ENCODE results near the gene PELO. TPM values are rescaled to one million over a fixed set of nuclear protein-coding genes. Genes with fewer than 3 reads are reported as not detected.

Gene PELO
- total and polyA plus RNA-seq, 2 donors, result 38.0 to 58.7 TPM

DNA sequence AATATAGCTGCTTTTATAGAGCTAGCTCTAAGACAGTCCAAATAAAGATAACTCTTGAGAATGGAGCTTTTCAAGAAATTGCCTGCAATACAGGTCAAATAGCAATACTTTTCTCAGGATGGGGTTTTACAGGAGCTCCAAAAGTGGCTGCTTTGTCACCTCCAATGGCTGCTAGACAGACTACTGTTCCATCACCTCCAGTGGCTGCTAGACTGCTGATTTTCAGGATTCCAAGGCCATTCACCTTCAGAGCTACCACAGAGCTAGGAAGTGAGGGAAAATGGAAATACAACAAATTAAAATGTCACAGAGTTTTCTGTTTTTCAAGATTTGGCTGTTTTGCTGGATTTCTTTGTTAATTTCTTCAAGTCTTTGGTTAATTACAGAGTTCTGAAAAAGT lies 8.5 kb upstream of the PELO start:
- DNase-seq (ENCODE audit: extremely low spot score), result no peak
- no peak overlapping the region for H3K27ac ChIP-seq (ENCODE audit: low read depth)
- no peaks in the 10 kb centered on the region for H3K36me3 ChIP-seq (ENCODE audit: insufficient read depth)
- no peak overlapping the region for H3K4me3 ChIP-seq (ENCODE audit: low read depth, low read length)
- H3K4me1 ChIP-seq (ENCODE audit: insufficient read depth), result no peaks in the 10 kb centered on the region

DNA sequence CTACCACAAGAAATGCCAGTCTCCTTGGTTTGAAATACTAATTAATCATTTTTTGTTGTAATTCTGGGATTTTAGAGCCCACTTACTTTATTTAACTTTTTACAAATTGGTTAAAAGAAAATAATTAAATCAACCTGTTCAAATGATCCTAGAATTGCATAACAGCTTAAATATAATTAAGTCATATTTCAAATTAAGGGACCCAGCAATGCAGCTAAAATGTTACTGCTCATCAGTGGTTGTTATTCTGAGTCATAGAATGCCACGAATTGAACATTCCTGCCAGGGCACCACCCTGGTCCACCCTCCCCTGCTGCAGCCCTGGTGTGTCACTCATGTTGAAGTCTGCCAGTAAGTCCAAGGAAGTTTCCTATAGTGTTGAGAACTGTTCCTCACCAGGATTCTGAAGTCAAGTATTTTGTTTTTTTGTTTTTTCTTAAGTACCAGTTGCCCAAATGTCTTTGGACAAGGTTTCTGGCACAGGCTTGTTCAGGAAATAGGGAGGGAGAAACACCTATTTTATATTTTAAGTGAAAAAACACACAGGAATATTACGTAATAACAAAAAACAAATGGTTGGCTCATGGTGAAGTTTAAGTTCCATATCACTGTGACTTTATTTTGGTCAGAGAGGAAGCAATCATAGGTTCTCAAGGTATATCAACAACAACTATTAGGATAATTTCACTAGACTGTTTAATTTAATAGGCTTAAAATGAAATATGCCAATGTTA lies 4.3 kb upstream of the PELO start:
- no peak for DNase-seq (ENCODE audit: extremely low spot score)
- H3K27ac ChIP-seq (ENCODE audit: low read depth), result no peak overlapping the region
- no peak overlapping the region for H3K4me3 ChIP-seq (ENCODE audit: low read depth, low read length)
- no peaks in the 10 kb centered on the region for H3K36me3 ChIP-seq (ENCODE audit: insufficient read depth)
- 78% methylated on average over 2 of the region's 2 CpGs for WGBS
- H3K4me1 ChIP-seq (ENCODE audit: insufficient read depth), result peaks cover 1% of the 10 kb centered on the region

DNA sequence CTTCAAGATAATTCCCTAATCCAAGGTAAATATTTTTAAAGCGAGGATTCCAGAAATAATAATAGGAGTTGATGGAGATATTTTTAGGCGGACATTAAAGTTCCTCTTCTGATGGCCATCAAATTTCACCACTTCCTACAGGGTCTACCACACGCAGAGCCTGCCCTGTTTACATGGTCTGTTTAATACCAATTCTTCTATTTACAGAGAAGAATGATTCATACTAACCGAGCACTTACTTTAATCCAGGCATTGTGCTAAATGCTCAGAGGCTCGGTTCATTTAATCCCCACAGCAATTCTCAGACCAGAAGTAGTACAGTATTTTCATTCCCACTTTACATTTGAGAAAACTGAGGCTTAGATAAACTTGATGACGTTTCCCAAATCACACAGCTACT lies 3.0 kb upstream of the PELO start:
- Histone ChIP-seq H3K4me3 (ENCODE audit: low read depth, low read length) (no peak overlapping the region), H3K36me3 (ENCODE audit: insufficient read depth) (no peaks in the 10 kb centered on the region), H3K4me1 (ENCODE audit: insufficient read depth) (peaks cover 1% of the 10 kb centered on the region), H3K27ac (ENCODE audit: low read depth) (no peak overlapping the region)
- no peak for DNase-seq (ENCODE audit: extremely low spot score)
- WGBS, result 31% methylated on average over 6 of the region's 6 CpGs

DNA sequence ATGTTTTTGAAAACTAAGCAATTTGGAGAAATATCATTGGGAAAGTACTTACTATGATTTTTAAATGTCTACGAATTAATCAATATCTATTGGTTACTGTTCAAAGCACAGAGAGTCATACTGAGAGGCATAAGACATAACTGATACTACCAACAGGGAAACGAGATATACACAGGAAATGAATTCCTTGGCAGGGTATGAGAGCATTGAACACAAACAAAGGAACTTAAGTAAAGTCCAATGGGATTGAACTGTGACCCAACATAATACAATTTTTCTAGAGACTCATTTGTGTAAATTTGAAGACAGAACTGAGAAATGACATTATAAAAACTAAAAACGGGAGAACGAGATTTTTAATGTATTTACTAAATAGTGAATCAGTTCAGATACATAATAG lies 1.3 kb upstream of the PELO start:
- no peaks in the 10 kb centered on the region for H3K36me3 ChIP-seq (ENCODE audit: insufficient read depth)
- DNase-seq (ENCODE audit: extremely low spot score), result no peak
- no peak overlapping the region for H3K4me3 ChIP-seq (ENCODE audit: low read depth, low read length)
- peaks cover 1% of the 10 kb centered on the region for H3K4me1 ChIP-seq (ENCODE audit: insufficient read depth)
- 36% methylated on average over 4 of the region's 4 CpGs for WGBS
- no peak overlapping the region for H3K27ac ChIP-seq (ENCODE audit: low read depth)

DNA sequence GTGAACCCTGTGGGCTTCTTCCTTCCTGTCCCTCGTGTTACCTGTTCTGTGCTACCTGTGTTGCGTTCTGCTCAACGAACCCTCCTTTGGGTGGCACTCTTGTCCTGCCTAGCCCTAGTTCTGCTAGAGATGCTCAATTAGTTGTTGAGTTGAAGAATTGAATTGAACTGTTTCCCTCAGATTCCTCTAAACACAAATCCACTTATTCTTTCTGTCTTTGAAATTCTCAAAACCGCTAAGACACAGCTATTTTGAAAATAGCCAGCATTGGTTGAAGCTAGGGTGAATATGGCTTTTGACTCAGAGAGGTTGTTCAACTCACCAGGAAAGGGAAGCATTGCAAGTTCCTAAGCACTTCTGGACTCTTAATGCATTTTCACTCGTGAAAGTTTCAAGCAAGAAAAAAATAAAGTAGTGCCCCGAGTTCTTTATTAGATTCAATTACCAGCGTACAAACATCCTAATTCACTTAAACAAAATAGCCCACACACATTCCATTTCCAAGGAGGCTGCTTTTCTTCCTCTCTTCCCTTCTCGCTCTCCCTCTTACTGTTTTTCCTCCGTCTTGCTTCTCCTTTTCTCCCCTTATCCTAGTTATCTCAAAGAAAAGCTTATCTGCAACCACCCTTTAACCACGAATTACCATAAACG lies 642 bp upstream of the PELO start:
- Histone ChIP-seq H3K4me3 (ENCODE audit: low read depth, low read length) (peak overlapping the region; percentile 63), H3K4me1 (ENCODE audit: insufficient read depth) (peaks cover 1% of the 10 kb centered on the region), H3K36me3 (ENCODE audit: insufficient read depth) (no peaks in the 10 kb centered on the region), H3K27ac (ENCODE audit: low read depth) (peak overlapping the region; percentile 86)
- 4% methylated on average over 11 of the region's 11 CpGs for WGBS
- DNase-seq (ENCODE audit: extremely low spot score), result no peak

DNA sequence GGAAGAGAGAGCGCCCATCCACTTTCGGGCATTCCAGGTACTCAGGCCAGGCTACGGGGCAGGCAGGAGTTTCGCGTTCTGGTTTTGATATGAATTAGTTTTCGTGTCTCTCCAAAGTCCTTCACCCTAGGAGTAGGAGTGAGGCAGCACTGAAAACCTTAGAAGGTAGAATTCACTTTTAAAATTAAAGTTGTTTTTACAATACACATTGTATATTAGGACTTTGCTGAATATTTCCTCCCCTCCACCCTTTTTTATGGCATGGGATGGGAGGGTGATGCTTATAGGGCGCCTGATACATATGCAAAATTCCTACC lies 747 bp downstream of the PELO start:
- Histone ChIP-seq H3K4me3 (ENCODE audit: low read depth, low read length) (peak overlapping the region; percentile 63), H3K27ac (ENCODE audit: low read depth) (peak overlapping the region; percentile 86), H3K4me1 (ENCODE audit: insufficient read depth) (peaks cover 1% of the 10 kb centered on the region), H3K36me3 (ENCODE audit: insufficient read depth) (peaks cover 1% of the 10 kb centered on the region)
- no peak for DNase-seq (ENCODE audit: extremely low spot score)
- WGBS, result 6% methylated on average over 7 of the region's 7 CpGs

DNA sequence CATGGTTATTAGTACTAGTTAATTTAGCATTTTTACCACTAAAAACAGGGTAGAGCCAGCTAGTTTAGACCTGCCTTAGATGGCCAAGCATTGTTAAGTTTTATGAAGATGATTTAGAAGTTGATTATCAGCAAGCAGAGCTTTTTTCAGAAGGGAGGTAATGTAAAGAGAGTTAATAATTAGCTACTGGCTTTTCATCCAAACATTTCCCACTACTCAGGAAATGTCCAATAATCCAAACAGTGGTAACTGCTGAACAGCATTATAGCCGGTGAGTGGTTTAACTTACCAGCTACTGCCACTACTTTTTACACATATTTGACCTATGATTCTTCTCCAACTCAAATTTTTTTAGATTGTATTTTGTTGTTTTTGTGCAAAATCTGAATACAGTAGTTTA lies 1.7 kb downstream of the PELO start:
- H3K4me1 ChIP-seq (ENCODE audit: insufficient read depth), result peaks cover 1% of the 10 kb centered on the region
- no peak for DNase-seq (ENCODE audit: extremely low spot score)
- H3K36me3 ChIP-seq (ENCODE audit: insufficient read depth), result peaks cover 1% of the 10 kb centered on the region
- WGBS, result 17% methylated on average over 1 of the region's 1 CpG
- peak overlapping the region; percentile 63 for H3K4me3 ChIP-seq (ENCODE audit: low read depth, low read length)
- H3K27ac ChIP-seq (ENCODE audit: low read depth), result no peak overlapping the region

DNA sequence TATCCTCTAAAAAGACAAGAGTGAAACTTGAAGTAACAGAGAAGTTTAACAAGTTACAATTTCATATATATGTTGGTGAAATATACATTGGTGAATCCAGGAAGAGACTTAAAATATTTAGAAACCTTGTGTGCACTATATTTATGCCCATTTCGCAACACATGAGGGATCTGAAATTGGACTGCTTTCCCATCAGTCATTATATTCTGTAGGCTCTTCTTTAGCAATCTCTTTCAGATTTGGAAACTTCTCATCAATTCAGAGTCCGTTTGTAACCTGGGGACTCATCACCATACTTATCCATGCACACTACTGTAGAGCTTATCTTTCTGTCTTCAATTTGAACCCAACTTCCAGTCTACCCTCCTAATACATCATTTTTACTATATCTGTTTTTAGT lies 2.1 kb downstream of the PELO start:
- no peak for DNase-seq (ENCODE audit: extremely low spot score)
- H3K36me3 ChIP-seq (ENCODE audit: insufficient read depth), result peaks cover 1% of the 10 kb centered on the region
- peaks cover 1% of the 10 kb centered on the region for H3K4me1 ChIP-seq (ENCODE audit: insufficient read depth)
- peak overlapping the region; percentile 29 for H3K4me3 ChIP-seq (ENCODE audit: low read depth, low read length)
- no peak overlapping the region for H3K27ac ChIP-seq (ENCODE audit: low read depth)
- WGBS, result 37% methylated on average over 2 of the region's 2 CpGs

DNA sequence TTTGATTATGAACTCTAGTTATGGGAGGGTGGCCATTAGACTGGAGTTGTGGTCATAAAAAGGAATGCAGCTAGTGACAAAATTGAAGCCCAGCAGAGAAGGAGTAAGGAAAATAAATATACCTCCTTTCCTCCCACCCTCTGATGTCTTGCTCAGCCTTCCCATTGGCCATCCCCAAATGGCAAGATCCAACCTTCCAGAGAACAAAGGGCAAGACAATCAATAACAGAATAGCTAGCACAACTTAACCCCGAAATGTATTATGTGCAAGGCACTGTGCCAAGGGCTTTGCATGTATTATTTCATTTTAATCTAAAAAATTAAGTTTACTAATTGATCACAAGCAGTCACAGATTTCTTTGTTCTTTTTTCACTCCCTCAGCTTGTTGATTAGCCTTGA lies 3.6 kb downstream of the PELO start:
- no peak overlapping the region for H3K4me3 ChIP-seq (ENCODE audit: low read depth, low read length)
- 77% methylated on average over 1 of the region's 1 CpG for WGBS
- peaks cover 1% of the 10 kb centered on the region for H3K4me1 ChIP-seq (ENCODE audit: insufficient read depth)
- H3K36me3 ChIP-seq (ENCODE audit: insufficient read depth), result peaks cover 1% of the 10 kb centered on the region
- no peak for DNase-seq (ENCODE audit: extremely low spot score)
- H3K27ac ChIP-seq (ENCODE audit: low read depth), result no peak overlapping the region

DNA sequence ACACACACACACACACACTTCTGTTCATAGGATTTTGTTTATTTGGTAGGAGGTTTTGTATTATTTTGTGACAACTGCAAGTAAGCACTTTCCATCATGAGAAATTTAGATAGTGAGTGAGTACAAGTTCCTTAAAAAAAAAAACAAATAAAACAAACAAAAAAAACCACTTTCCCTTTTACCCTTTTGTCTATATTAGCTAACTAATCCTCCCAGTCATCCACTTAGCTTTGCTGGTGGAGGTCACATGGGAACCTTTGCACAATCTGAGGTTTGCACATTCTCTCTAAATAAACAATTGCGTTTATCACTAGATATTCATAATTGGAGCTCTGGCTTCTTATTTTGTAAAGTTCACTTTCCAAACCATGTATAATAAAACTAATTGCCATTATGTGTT lies 6.8 kb downstream of the PELO start:
- Histone ChIP-seq H3K4me1 (ENCODE audit: insufficient read depth) (no peaks in the 10 kb centered on the region), H3K4me3 (ENCODE audit: low read depth, low read length) (no peak overlapping the region), H3K36me3 (ENCODE audit: insufficient read depth) (peaks cover 1% of the 10 kb centered on the region), H3K27ac (ENCODE audit: low read depth) (no peak overlapping the region)
- 39% methylated on average over 1 of the region's 1 CpG for WGBS
- DNase-seq (ENCODE audit: extremely low spot score), result no peak

DNA sequence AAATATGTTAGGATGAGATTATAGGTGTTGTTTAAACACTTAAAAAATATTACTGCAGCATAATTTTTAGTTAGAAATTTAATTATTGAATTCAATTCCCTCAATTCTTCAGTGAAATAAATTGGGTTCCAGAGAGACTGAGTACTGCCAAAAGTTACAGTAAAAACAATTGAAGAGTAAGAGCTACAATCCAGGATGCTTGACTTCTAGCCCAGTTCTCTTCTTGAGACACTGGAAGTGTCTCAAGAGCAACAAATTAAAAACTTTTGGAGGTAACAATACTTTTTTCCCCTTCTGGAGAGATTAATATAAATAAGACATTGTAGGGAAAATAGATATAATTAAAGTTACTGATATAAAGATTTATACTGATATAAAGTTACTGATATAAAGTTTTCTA lies 8.3 kb downstream of the PELO start:
- H3K4me3 ChIP-seq (ENCODE audit: low read depth, low read length), result no peak overlapping the region
- no peaks in the 10 kb centered on the region for H3K4me1 ChIP-seq (ENCODE audit: insufficient read depth)
- H3K27ac ChIP-seq (ENCODE audit: low read depth), result no peak overlapping the region
- no peak for DNase-seq (ENCODE audit: extremely low spot score)
- peaks cover 1% of the 10 kb centered on the region for H3K36me3 ChIP-seq (ENCODE audit: insufficient read depth)

DNA sequence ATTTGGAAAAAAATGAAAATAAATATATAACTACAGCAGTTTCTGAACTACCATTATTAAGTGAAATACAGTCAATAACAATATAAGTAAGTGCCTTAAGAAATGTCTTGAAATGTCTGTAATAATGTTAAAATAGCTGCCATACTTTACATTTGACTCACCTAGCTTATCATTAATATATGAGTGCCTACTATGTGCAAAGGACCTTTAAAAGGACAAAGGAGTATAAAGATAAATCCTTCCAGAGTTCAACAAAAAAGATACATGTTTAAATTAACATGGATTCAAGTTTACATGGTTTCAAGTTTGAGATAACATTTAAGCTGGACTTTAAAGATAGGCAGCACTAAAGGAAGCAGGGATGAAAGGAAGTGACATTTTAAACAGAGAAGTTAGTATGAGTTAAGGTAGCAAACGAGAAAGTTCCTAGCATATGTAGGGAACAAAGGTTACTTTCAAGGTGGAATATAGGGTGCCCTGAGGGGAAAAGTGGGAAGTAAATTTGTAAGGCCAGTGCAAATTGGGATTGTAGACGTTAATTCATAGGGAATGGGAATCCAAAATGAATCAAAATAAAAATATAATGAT lies 8.9 kb downstream of the PELO start:
- peaks cover 1% of the 10 kb centered on the region for H3K36me3 ChIP-seq (ENCODE audit: insufficient read depth)
- no peak overlapping the region for H3K4me3 ChIP-seq (ENCODE audit: low read depth, low read length)
- H3K27ac ChIP-seq (ENCODE audit: low read depth), result no peak overlapping the region
- H3K4me1 ChIP-seq (ENCODE audit: insufficient read depth), result no peaks in the 10 kb centered on the region
- no peak for DNase-seq (ENCODE audit: extremely low spot score)
- WGBS, result 51% methylated on average over 2 of the region's 2 CpGs

DNA sequence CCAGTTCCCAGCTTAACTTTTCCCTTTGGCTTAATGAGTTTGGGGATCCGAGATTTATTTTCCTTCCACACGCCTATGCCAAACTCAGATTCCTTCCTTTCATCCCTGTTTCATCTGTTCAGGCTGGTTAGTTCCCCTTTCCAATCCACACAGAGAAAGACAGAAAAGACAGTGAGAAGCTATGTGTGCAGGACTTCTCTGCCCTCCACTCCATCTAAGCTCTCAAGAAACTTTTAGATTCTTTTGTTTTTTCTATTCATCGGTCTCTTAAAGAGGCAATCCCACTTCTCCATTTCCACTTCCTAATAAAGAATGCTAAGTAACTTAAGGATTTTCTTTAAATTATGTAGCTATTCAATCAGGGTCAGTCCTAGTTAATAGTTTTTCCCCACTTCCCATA lies 11.2 kb downstream of the PELO start:
- Histone ChIP-seq H3K36me3 (ENCODE audit: insufficient read depth) (no peaks in the 10 kb centered on the region), H3K4me1 (ENCODE audit: insufficient read depth) (no peaks in the 10 kb centered on the region), H3K4me3 (ENCODE audit: low read depth, low read length) (peak overlapping the region; percentile 48), H3K27ac (ENCODE audit: low read depth) (peak overlapping the region; percentile 71)
- no peak for DNase-seq (ENCODE audit: extremely low spot score)
- 5% methylated on average over 3 of the region's 3 CpGs for WGBS

DNA sequence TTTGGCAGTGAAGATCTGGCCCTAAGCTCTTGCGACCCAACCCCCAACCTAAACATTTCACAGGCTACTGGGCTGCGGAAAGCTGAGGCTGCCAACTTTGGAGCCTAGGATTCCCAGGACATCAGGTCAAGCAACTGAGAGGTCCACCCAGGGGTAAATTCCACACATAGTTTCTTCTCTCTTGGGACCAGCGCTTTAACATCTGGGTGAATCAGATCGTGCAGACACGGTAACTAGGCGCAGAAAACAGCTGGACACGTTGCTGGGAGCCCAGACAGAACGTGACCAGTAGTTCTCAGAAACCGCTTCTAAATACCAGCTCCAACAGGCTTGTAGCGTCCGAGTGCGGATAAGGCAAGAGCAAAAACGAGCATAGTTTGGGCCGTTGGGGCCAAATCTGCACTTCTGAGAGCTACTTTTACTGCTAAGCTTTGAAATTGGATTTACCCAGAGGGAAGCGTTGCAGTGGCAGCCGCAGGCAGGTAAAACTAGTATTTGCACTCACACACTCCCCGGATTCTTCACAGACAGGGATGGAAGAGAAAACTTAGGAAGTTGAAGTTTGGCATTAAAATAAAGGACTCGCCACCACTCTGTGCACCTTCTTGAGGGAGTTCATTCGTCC lies 11.8 kb downstream of the PELO start:
- DNase-seq (ENCODE audit: extremely low spot score), result no peak
- peak overlapping the region; percentile 48 for H3K4me3 ChIP-seq (ENCODE audit: low read depth, low read length)
- H3K4me1 ChIP-seq (ENCODE audit: insufficient read depth), result no peaks in the 10 kb centered on the region
- under 1% methylated on average over 19 of the region's 19 CpGs for WGBS
- H3K27ac ChIP-seq (ENCODE audit: low read depth), result peak overlapping the region; percentile 71
- H3K36me3 ChIP-seq (ENCODE audit: insufficient read depth), result no peaks in the 10 kb centered on the region
